Hippocampal formation (tissue), 2 donors: ENCODE results near the gene AGBL1.

Source experiments
- DNase-seq, 2 donors: peaks; one replicate each; lab custom pipeline; 2025; lab: John Stamatoyannopoulos, UW

The AGBL1 gene

GRCh38 chr15:86236356-86237110, 156.9 kb downstream of the AGBL1 start:
- DNase-seq = no peak

- DNase-seq = no peak
Measured at GRCh38 chr15:86237111-86237500, 157.4 kb downstream of the AGBL1 start.

- DNase-seq = no peak
Measured at GRCh38 chr15:86247249-86247955, 167.7 kb downstream of the AGBL1 start.

GRCh38 chr15:86255247-86255646, 175.6 kb downstream of the AGBL1 start:
- no peak for DNase-seq

GRCh38 chr15:86256628-86257027, 177.0 kb downstream of the AGBL1 start:
- no peak for DNase-seq

- DNase-seq = no peak
Measured at GRCh38 chr15:86259589-86259988, 179.9 kb downstream of the AGBL1 start.

- DNase-seq = no peak
Measured at GRCh38 chr15:86263230-86263629, 183.6 kb downstream of the AGBL1 start.

GRCh38 chr15:86266896-86267484, 187.3 kb downstream of the AGBL1 start:
- DNase-seq = no peak

- no peak for DNase-seq
Measured at GRCh38 chr15:86267892-86268291, 188.2 kb downstream of the AGBL1 start.

- no peak for DNase-seq
Measured at GRCh38 chr15:86268558-86268957, 188.9 kb downstream of the AGBL1 start.

- DNase-seq = no peak
Measured at GRCh38 chr15:86273309-86273708, 193.6 kb downstream of the AGBL1 start.

GRCh38 chr15:86275361-86275760, 195.7 kb downstream of the AGBL1 start:
- DNase-seq = no peak

GRCh38 chr15:86278586-86278985, 198.9 kb downstream of the AGBL1 start:
- no peak for DNase-seq

- DNase-seq = no peak
Measured at GRCh38 chr15:86284635-86285034, 205.0 kb downstream of the AGBL1 start.

- DNase-seq = no peak
Measured at GRCh38 chr15:86295511-86295910, 215.8 kb downstream of the AGBL1 start.

- DNase-seq = no peak
Measured at GRCh38 chr15:86296769-86297168, 217.1 kb downstream of the AGBL1 start.

- no peak for DNase-seq
Measured at GRCh38 chr15:86300390-86301125, 220.9 kb downstream of the AGBL1 start.

- DNase-seq = no peak
Measured at GRCh38 chr15:86311568-86312280, 232.1 kb downstream of the AGBL1 start.

- DNase-seq = no peak
Measured at GRCh38 chr15:86312486-86312885, 232.8 kb downstream of the AGBL1 start.

- DNase-seq = no peak
Measured at GRCh38 chr15:86316216-86316615, 236.5 kb downstream of the AGBL1 start.

- no peak for DNase-seq
Measured at GRCh38 chr15:86316726-86317383, 237.2 kb downstream of the AGBL1 start.
